IPS-NIHi11 (cell line): ENCODE results near the gene DRD3.

Experiments
- DNase-seq: peaks from one replicate; pipeline ENCODE4 v3.0.0; 2012; ENCODE audit warnings: mixed read lengths, low spot score

DRD3 gene

DNA sequence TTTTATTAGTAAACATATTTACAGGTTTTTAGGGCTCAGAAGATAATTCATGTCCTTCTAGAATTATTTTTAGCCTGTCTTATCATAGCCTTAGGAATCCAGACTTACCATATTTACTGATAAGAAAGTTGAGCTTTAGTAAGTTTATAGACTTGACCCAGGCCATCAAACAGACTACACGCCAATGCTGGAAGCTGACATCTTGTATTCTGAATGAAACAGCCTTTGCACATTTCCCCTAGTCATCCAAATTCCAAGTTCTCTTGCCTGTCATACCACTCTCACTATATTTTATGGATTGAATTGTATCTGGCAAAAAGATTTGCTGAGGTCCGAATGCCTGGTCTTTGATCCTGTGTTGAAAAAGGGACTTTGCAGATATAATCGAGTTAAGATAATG, 58.6 kb downstream of the DRD3 start:
- DNase-seq: no peak

DNA sequence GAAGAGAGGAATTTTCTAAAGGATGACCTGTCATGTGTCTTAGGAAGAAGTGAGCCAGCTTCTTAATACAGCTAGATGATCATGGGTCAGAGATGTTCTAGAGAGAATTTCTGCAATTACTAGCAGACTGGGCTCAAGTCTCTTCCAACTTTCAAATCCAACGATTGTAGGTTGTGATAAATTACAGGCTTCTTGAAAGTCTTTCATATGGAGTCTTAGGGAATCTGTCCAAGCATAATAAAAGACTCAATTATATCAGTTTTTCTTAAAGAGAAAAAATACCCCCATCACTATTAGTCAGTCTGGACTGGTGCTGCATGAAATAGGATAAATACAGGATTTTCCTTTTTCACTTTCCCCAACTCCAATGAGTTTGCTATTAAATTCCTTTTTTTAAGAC, 59.1 kb downstream of the DRD3 start:
- DNase-seq: no peak

DNA sequence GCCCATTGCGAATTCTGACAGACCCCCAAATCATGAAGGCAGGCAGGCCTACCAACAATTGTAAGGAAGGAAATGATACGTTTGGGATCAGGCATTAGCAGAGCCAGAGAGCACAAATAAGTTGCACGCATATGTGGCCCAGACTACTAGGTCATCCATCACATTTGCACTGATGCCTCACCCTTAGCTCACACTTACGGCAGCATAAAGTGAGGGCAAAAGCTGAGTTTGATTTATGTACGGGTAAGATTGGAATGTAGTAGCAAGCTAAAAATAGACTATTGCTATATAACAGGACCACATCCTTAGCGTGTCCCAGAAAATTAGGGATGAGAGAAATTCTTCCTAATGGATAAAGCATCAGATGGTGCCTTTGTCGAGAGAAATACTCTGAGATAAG, 63.7 kb downstream of the DRD3 start:
- no peak for DNase-seq

- no peak for DNase-seq
These were observed 64.1 kb downstream of the DRD3 start for GRCh38 chr3:114114719-114115118.

GRCh38 chr3:114112696-114113095, 66.2 kb downstream of the DRD3 start:
- no peak for DNase-seq

GRCh38 chr3:114111060-114111770, 67.6 kb downstream of the DRD3 start:
- DNase-seq: no peak

GRCh38 chr3:114110439-114110838, 68.4 kb downstream of the DRD3 start:
- no peak for DNase-seq

DNA sequence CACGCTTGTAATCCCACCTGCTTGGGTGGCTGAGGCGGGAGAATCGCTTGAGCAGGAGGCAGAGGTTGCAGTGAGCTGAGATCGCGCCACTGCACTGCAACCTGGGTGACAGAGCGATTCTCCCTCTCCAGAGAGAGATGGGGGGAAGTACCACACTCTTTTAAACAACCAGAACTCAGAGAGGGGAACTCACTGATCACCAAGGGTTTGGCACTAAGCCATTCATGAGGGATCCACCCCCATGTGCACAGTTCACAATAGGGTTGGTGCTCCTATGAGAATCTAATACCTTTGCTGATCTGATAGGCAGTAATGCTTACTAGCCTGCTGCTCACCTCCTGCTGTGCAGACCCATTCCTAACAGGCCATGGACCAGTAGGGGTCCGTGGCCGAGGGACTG, 70.7 kb downstream of the DRD3 start:
- no peak for DNase-seq

DNA sequence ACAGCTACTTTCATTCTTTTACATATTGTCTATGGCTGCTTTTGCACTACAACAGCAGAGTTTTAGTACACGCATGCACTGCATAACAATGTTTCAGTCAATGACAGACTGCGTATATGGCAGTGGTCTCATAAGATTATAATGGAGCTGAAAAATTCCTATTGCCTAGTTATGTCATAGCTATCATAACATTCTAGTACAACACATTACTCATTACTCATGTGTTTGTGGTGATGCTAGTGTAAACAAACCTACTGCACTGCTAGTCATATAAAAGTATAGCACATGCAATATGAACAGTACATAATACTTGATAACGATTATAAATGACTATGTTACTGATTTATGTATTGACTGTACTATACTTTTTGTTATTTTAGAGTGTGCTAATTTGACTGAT, 74.4 kb downstream of the DRD3 start:
- DNase-seq: no peak

DNA sequence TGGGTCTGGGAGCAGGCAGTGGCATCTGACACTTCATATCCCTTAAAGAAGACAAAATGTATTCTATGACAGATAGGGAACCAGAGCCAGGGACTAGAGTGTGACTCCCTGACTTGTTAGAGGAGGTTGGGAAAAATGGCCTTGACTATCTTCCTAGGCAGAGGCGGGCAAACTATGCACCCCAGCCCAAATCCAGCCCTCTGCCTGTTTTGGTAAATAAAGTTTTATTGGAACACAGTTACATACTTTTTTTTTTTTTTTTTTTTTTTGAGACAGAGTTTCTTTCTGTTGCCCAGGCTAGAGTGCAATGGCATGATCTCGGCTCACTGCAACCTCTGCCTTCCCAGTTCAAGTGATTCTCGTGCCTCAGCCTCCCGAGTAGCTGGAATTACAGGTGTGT, 75.0 kb downstream of the DRD3 start:
- DNase-seq: no peak

DNA sequence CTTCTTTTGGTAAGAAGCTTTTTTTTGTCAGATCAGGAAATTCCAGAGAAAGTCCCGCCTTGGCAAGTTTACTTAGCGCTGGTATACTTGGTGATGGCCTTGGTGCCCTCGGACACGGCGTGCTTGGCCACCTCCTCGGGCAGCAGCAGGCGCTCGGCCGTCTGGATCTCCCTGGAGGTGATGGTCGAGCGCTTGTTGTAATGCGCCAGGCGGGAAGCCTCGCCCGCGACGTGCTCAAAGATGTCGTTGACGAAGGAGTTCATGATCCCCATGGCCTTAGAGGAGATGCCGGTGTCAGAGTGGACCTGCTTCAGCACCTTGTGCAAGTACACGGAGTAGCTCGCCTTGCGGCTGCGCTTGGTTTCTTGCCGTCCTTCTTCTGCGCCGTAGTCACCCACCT, 75.7 kb downstream of the DRD3 start:
- DNase-seq: no peak

DNA sequence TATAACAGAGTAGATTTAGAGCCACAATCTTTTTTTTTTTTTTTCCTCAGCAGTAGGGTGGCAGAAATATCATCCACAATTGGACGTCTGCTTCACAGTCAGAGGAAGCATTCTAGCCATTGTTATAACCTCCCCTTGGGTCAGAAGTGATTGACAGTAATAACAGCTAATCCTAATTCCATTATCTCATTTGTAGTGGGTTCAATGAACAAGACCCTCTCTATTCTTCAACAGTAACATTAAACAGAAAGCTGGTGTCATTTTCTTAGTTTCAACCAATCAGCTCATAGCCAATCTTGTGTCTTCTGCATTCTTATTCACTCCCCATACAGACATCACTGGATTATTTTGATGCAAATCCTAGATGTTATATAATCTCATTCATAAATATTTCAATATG, 77.8 kb downstream of the DRD3 start:
- no peak for DNase-seq

DNA sequence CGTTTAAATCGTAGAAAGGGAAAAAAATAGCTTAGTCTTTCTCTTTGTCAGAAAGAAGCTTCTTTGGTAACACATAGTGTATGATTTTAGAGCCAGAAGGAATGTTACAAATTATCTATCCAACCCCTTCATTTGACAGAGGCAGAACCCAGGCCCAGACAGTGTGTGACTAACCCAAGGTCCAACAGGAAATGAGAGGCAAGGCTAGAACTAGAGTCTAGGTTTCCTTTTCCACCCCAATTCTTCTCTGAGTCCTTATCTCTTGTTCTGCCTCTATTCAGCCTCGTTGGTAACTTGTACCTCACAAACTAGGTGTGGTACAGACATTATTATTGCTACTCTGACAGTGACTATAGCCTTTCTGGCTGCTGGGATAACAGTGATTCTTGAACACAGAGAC, 83.1 kb downstream of the DRD3 start:
- no peak for DNase-seq

GRCh38 chr3:114093596-114093995, 85.3 kb downstream of the DRD3 start:
- DNase-seq: no peak

DNA sequence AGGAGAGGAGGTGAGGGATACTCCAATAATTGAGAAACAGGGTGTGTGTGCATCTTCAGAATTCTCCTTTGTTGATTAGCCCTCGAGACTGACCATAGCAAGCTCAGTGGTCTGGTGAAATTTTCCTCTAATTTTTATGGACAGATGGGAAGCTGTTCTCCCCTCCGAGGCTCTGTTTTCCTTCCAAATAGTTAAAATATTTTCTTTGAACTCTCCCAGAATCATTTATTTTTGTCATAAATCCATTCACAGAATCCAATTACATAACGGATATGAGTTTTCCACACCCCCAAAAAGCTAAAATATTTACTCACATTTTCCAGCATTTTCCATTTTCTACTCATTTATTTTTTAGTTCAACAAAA, 85.9 kb downstream of the DRD3 start:
- DNase-seq: no peak

DNA sequence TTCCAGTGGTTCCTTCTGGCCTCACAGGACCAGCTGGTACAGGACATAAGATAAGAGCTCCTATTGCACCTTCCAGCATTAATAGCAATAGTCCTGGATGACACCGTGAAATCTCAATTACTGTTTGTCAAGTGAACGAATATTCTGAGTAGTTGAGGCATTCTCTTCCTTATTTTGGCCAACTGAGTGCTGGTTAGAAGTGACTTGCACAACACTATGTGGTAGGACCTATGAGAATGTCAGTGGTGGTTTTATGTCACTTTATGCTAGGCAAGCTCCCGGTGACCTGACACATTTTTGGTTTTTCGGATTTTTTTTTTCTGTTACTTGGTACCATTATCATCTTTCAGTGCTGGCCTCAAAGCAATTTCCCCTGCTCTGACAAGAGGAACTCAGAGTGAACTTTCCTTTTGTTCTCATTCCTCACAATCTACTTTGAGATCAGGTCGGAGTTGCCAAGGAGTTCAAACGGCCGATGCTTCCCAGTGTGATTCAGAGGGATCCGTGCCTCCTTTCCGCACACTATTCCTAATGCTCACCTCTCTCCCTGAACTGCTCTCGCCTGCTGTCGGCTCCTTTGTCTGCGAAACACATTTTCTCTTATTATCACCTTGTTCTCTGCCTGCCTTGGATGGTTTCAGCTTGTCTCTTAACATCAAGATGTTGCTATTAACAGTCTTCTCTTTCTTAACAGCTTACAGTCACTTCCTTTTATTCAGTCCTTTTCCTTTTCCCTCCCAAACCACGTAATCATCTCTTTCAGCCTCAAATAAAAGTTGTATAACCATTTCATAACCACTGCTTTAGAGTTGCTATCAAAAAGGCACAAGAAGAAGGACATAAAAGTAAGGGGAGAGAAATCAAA, 86.5 kb downstream of the DRD3 start:
- DNase-seq: no peak

GRCh38 chr3:114089675-114090074, 89.2 kb downstream of the DRD3 start:
- no peak for DNase-seq

- no peak for DNase-seq
These were observed 92.5 kb downstream of the DRD3 start for GRCh38 chr3:114086356-114086755.

- no peak for DNase-seq
These were observed 95.7 kb downstream of the DRD3 start for GRCh38 chr3:114083112-114083511.

DNA sequence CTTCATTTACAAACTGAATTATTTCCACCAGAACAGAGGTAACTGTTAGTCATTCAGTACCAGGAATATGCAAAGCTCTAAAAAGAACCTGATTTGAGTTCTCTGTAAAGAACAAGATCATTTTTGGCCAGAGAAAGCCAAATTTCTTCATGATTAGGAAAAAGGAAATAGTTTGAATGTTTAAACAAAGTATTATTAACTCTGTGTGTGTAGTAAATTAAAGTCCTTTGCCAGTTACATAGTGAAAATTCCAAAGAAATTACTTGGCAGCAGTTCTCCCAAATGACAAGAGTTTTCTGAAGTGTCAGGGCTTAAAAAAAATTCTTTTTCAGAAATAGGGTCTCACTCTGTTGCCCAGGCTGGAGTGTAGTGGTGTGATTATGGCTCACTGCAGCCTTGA, 97.8 kb downstream of the DRD3 start:
- DNase-seq: no peak

DNA sequence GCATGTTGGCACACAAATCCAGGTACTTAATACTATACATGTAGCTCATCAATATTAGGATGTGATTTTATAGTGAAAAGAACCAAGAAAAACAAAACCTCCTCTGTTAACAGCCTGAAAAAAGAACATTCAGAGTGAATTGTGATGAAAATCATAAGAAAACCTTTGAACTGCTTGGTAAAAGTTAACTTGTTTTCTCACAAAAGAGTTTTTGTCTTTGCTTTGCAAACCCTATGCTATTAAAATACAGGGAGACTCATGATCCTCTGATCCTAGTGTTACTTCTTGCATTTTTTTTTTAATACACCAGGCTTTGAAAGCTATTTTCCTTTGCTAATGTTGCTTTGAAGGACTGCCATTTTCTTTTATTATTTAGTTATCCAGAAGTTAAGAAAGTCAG, 98.7 kb downstream of the DRD3 start:
- no peak for DNase-seq

- no peak for DNase-seq
These were observed 99.1 kb downstream of the DRD3 start for GRCh38 chr3:114079761-114080160.

- DNase-seq: no peak
These were observed 100.7 kb downstream of the DRD3 start for GRCh38 chr3:114078126-114078525.
